Thyroid gland (tissue), 4 donors: ENCODE results near the gene MYH14.

Source experiments
- CTCF ChIP-seq, 6 experiments: fragments of 200-600 bp in 3 of 6; fragments of 450-650 bp in 3 of 6; sonication (generic) in 3 of 6; IDR thresholded peaks; one replicate each; pipeline ENCODE4 v1.5.1; 2016 to 2019; ENCODE audit warnings: antibody characterized with exemption in 6 of 6, mild to moderate bottlenecking in 2 of 6, inconsistent platforms in 1 of 6, moderate library complexity in 1 of 6
- POLR2A ChIP-seq, 2 donors: fragments of 450-650 bp; IDR thresholded peaks; one replicate each; pipeline ENCODE4 v1.6.1; 2017; ENCODE audit warnings: antibody characterized with exemption in 2 of 2, mild to moderate bottlenecking in 2 of 2, moderate library complexity in 1 of 2

- TF ChIP-seq POLR2A (IDR thresholded peaks at IDR 0.05), result peak in 1 of 2 donors; percentile 27
- peak in 1 of 6 experiments; percentile 11 for TF ChIP-seq CTCF (IDR thresholded peaks at IDR 0.05)
These were observed 122.1 kb downstream of the MYH14 start for GRCh38 chr19:50325310-50326100.
